WERI-Rb-1 (cell line): Measurements from ENCODE around the gene KRT10.

ENCODE experiments used
- DNase-seq: peaks from one replicate; pipeline ENCODE4 v3.0.0-alpha.2; 2020
- H3K27ac ChIP-seq: fragments of 250-450 bp; sonication (Bioruptor Pico); 2 replicates; pipeline ENCODE4 v1.5.1; 2020; ENCODE audit warnings: mild to moderate bottlenecking, moderate library complexity
- H3K27me3 ChIP-seq: fragments of 250-450 bp; sonication (Bioruptor Pico); 2 replicates; pipeline ENCODE4 v1.5.1; 2021; ENCODE audit warnings: mild to moderate bottlenecking, low read depth, moderate library complexity; ENCODE audit not compliant: insufficient read depth, severe bottlenecking
- H3K36me3 ChIP-seq: fragments of 250-450 bp; sonication (Bioruptor Pico); 2 replicates; pipeline ENCODE4 v1.5.1; 2020; ENCODE audit warnings: mild to moderate bottlenecking, moderate library complexity
- H3K4me3 ChIP-seq: 2 replicates; pipeline ENCODE4 v1.5.1; 2011; ENCODE audit warnings: low read depth, mild to moderate bottlenecking, control low read depth, low read length
- H3K9me3 ChIP-seq: fragments of 250-450 bp; sonication (Bioruptor Pico); 2 replicates; pipeline ENCODE4 v1.5.1; 2021; ENCODE audit warnings: mild to moderate bottlenecking, moderate library complexity; ENCODE audit not compliant: severe bottlenecking
- TF ChIP-seq, protein P1 (sequence below): IDR thresholded peaks from 2 replicates; pipeline ENCODE4 v1.5.1; 2011; ENCODE audit warnings: low read depth, mild to moderate bottlenecking, control low read depth, inconsistent platforms, low read length

KRT10 gene

DNA sequence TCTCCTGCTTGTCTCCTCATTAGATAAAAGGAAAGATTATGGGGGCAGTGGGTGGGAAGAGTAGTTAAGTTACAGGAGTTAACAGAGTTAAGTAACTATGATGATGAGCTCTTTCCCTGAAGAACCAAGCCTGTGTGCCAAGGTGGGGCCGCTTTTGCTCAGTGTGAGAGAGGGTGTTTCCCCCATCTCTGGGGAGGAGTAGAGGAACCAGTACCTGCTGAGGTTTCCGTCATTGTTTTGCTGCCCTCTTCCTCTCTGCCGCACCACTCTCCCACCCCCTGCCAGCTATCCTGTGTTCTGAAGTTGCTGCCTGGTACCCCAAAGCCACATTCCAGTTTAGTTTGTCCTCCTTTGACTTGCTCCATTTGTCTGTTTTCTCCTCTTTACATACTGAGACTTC, 20.8 kb upstream of the KRT10 start:
- Histone ChIP-seq H3K9me3 (peaks cover 10% of the 10 kb centered on the region), H3K27ac (no peak overlapping the region), H3K36me3 (no peaks in the 10 kb centered on the region), H3K27me3 (peaks cover 93% of the 10 kb centered on the region), H3K4me3 (no peak overlapping the region)
- TF ChIP-seq, protein P1, sequence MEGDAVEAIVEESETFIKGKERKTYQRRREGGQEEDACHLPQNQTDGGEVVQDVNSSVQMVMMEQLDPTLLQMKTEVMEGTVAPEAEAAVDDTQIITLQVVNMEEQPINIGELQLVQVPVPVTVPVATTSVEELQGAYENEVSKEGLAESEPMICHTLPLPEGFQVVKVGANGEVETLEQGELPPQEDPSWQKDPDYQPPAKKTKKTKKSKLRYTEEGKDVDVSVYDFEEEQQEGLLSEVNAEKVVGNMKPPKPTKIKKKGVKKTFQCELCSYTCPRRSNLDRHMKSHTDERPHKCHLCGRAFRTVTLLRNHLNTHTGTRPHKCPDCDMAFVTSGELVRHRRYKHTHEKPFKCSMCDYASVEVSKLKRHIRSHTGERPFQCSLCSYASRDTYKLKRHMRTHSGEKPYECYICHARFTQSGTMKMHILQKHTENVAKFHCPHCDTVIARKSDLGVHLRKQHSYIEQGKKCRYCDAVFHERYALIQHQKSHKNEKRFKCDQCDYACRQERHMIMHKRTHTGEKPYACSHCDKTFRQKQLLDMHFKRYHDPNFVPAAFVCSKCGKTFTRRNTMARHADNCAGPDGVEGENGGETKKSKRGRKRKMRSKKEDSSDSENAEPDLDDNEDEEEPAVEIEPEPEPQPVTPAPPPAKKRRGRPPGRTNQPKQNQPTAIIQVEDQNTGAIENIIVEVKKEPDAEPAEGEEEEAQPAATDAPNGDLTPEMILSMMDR: no peak
- DNase-seq: no peak

DNA sequence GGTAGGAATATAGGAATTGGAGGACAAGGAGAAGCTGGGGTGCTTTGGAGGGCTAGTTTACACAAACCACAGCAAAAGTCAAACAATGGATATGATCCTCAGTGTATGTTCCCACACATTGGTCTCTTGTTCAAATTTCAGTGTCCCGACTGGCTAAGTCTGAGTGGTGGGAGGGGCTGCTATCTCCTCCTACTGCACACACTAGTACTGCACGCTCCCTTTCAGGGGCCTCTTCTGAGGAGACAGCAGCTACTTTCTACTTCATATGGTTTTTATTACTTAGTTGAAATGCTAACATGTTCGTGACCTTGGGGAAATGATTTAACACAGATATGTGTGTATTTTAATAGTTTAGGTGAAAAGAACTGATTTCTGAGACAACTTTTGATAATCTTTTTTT, 18.8 kb upstream of the KRT10 start:
- Histone ChIP-seq H3K9me3 (peaks cover 10% of the 10 kb centered on the region), H3K36me3 (no peaks in the 10 kb centered on the region), H3K4me3 (no peak overlapping the region), H3K27me3 (peaks cover 89% of the 10 kb centered on the region), H3K27ac (no peak overlapping the region)
- DNase-seq: no peak
- TF ChIP-seq, protein P1: no peak

DNA sequence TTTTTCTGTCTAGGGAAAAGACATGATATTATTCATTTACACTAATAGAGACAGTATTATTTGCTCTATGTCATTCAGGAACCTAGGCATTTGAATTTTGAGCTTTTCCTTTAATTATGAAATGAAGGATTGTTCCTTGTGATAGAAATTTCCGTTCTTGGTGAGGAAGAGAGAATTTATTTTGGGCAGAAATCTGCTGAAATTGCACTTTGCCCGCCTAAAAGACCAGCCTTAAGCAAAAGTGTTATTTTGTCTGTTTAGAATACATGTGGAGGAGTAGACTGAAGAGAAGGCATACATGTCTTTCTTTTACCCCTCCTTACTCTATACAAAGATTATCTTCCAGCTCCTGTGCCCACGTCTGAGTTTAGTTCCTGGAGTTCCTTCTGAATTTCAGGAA, 16.8 kb upstream of the KRT10 start:
- H3K27ac ChIP-seq: no peak overlapping the region
- no peak for DNase-seq
- H3K4me3 ChIP-seq: no peak overlapping the region
- no peaks in the 10 kb centered on the region for H3K36me3 ChIP-seq
- H3K27me3 ChIP-seq: peaks cover 70% of the 10 kb centered on the region
- H3K9me3 ChIP-seq: peaks cover 10% of the 10 kb centered on the region
- TF ChIP-seq, protein P1: no peak

DNA sequence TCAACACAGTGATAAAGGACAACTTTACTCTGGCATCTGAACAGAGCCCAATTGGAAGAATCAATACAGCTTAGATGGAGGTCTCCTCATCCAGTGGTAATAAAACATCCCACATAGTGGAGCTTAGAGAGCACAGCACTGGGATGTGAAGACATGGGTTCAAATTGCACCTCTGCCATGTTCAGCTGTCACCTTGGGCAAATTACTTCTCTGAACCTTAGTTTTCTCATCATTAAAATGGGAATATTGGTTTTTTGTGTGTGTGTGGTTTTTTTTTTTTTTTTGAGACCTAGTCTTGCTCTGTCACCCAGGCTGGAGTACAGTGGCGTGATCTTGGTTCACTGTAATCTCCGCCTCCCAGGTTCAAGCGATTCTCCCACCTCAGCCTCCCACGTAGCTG, 13.6 kb upstream of the KRT10 start:
- Histone ChIP-seq H3K4me3 (no peak overlapping the region), H3K36me3 (no peaks in the 10 kb centered on the region), H3K27ac (no peak overlapping the region), H3K9me3 (peaks cover 6% of the 10 kb centered on the region), H3K27me3 (peaks cover 39% of the 10 kb centered on the region)
- no peak for DNase-seq
- TF ChIP-seq, protein P1: no peak

DNA sequence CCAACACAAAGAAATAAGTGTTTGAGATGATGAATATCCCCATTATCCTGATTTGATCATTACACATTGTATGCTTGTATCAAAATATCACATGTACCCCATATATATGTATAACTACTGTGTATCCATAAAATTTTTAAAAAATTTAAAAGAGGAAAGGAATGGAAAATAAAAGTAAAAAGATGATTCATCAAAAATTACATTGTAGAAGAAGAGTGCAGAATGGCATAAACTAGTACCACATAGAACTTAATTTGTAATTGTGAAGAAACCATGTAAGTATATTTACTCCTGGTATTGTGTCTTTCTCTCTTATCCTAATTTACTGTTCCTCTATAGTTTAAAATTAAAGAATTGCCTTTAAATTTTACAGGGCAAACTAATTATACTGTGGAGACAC, 11.5 kb upstream of the KRT10 start:
- DNase-seq: no peak
- TF ChIP-seq, protein P1: no peak
- no peaks in the 10 kb centered on the region for H3K36me3 ChIP-seq
- peaks cover 3% of the 10 kb centered on the region for H3K9me3 ChIP-seq
- no peak overlapping the region for H3K4me3 ChIP-seq
- peaks cover 24% of the 10 kb centered on the region for H3K27me3 ChIP-seq
- no peak overlapping the region for H3K27ac ChIP-seq

DNA sequence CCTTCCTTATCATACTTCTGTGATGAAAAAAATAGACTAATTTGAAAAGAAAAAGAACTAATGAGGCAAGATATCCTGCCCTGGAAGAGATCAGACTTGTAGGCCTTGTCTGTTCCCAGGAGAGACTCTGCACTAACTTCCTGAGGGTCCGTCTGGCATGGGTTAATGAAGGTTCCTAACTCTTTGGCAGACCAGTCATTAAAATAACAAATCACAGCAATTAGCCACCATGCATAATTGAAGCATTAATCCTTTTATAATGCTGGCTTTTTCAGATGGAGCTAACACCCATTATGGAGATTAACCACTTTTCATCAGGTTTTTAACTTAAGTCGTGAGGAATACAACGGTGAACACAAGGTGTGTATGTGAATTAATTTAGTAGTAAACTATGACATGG, 10.4 kb upstream of the KRT10 start:
- TF ChIP-seq, protein P1: no peak
- Histone ChIP-seq H3K9me3 (peaks cover 3% of the 10 kb centered on the region), H3K27ac (no peak overlapping the region), H3K4me3 (no peak overlapping the region), H3K36me3 (no peaks in the 10 kb centered on the region), H3K27me3 (peaks cover 19% of the 10 kb centered on the region)
- DNase-seq: no peak
